GOT3 (cell line): ENCODE measurements around the gene MCF2L2.

Experiments used
- DNase-seq: peaks from one replicate; lab custom pipeline; 2025; ENCODE audit warnings: mixed read lengths; lab: John Stamatoyannopoulos, UW

MCF2L2 gene

GRCh38 chr3:183324083-183324482 lies 104.3 kb downstream of the MCF2L2 start:
- DNase-seq, result no peak

- no peak for DNase-seq
Measured at GRCh38 chr3:183319371-183319770, 109.0 kb downstream of the MCF2L2 start.

- no peak for DNase-seq
Measured at GRCh38 chr3:183318877-183319276, 109.5 kb downstream of the MCF2L2 start.

DNA sequence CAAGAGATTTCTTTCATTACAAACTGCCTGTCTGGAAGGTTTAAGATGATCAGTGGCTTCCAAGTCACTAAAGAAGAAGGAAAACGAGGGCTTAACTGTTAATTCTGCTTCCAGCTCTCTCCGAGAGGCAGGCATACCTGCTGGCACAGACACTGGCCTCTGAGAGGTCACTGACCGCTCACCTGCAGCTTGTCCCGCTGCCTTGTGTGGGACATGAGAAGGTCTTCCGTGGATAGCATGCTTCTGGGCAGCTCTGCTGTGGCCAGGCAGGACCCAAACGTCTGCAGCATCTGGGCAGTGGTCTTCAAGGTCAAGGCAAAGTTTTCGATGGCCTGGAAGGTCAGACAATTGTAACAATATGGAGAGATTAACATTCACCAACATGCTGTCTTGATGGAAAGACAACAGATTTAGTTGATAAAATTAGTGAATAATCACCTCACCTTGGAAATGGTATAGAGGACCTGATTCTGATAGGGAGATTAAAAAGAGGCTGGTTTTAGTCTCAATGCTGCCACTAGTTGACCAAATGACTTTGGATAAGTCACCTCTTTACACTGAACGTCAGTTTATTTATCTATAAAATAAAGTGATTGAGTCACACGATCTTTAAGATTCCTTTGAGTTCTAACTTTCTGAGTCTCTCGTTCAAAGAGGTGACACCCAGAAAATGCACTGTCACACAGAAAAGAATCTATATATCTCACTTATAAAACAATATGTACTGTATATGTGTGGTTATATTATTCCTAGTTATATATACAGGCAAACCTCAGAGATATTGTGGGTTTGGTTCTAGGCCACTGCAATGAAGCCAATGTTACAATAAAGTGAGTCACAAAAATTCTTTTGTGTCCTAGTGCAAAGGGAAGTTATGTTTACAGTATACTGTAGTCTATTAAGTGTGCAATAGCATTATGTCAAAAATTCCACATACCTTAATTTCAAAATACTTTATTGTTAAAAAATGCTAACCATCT lies 110.2 kb downstream of the MCF2L2 start:
- DNase-seq, result no peak

DNA sequence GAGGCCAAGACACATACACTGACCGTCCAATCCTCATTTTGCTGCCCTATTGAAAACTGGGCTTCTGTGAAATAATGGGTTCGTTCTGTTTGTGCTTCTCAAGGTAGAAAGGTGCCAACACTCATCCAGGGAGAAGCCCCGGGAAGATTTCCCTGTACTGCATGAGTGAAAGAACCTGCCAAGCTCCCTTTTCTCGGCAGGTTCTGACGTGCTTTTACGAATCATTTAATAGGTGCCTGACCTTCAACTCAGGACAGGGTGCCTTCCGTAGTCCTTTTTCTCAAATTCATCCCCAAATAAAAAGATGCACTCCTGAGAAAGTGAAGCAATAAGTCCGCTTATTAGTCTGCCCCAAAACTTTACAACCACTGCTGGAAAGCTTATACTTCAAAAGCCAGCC lies 111.1 kb downstream of the MCF2L2 start:
- no peak for DNase-seq

GRCh38 chr3:183315739-183316138 lies 112.7 kb downstream of the MCF2L2 start:
- DNase-seq, result no peak

GRCh38 chr3:183313764-183314163 lies 114.7 kb downstream of the MCF2L2 start:
- no peak for DNase-seq

GRCh38 chr3:183313351-183313750 lies 115.1 kb downstream of the MCF2L2 start:
- no peak for DNase-seq

DNA sequence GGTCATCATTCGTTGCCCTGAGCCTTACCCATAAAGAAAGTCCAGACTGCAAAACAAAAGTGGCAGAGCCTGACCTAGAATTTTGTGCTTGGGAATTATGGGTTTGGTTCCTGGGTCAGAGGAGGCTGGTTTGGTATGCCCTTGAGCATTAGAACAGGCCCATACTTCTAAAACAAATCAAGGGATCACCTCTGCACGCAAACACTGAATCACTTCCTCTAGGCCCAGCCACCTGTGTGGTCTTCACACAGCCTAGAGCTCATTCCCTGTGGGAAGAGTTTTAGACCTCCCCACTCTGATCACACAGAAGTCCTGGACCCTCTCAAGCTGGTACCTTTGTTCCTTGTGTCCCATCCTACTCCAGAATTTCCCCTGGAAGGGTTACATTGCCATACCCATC lies 116.0 kb downstream of the MCF2L2 start:
- DNase-seq, result no peak

DNA sequence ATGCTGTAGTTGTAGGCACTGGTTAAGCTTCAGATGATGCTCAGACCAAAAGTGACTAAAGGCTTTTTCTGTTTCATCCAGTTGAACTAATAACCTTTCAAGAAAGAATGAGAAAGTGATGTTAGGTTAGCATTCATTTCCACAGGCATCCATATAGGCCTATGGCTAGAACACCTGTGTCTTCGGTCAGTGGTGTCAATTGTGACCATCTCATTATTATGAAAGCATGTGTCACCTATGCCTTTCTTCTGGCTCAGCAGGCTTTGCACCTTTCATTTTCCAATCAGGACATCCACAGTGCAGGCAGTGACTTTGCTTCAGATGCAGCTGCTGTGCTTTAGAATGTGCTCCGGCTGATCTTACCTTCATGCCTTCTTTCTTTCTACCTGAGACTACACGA lies 117.5 kb downstream of the MCF2L2 start:
- no peak for DNase-seq

GRCh38 chr3:183309276-183309675 lies 119.1 kb downstream of the MCF2L2 start:
- no peak for DNase-seq

DNA sequence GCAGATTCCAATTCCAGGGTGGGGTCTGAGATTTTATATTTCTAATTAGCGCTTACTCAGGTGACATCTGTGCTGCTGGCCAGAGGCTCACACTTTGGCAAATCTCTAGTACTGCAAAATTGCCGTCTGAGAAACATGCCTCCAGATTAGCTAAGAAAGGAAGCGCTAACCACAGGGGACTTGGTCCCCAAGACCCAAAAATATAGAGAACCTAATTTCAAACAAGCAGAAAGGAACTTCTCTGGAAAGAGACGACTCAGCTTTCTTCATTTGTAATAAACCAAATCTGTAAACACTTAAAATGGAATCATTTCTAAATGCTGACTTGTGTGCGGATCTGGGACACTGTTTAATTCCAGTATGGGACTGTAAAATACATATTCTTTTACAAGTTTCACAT lies 119.7 kb downstream of the MCF2L2 start:
- no peak for DNase-seq

DNA sequence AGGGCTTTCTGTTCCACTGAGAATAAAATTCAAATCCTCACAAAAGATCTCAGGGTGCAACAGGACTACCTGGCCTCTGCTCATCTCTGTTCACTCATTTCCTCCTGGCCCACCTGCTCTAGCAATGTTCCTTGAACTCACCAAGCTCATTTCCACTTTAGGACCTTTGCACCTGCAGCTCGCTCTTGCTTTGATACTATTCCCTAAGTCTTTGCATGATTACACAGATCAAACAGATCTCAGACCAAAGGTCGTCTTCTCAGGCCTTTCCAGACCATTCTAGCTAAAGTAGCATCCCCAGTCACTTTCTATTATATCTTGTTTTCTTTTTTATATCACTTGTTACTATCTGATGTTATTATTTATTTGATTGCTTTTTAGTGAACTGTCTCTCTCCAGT lies 120.7 kb downstream of the MCF2L2 start:
- DNase-seq, result no peak

DNA sequence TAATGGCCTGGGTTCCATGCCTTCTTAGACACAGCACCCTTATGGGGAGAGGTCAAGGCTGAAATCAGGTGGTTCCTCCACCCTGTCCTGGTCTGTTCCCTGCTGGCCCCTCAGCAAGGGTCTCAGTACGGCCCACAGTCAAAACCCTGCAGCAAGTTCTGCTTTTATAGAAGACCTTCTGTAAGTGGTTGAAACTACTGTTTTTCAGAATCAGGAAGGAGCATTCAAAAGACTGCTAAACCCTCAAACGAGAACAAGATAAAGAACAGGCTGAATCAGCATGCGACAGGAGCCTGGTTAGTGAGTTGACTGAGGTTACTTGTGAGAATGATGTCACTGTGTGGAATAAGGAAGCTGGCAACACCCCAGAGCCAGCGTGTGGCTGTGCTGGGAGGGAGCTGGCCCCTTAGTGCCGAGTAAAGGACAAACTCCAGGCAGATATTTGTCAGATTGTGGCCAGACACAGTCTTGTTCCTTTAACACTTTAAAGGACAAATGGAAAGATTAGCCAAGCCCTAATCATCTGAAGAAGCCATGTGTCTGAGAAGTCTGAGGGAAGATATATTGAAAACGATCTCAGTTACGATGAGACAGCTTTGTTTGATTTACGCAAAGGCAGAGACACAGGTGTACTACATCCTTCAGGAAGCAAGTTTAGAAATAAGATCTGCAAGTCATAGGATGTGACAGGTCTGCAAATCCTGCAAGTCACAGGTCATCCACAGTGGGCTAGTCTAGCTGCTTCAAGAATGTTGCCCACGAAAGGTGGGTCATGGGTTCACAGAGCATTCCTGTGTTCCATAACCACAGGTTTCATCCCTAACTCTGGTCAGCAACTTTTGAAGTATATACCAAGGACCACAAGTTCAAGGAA lies 121.4 kb downstream of the MCF2L2 start:
- no peak for DNase-seq

DNA sequence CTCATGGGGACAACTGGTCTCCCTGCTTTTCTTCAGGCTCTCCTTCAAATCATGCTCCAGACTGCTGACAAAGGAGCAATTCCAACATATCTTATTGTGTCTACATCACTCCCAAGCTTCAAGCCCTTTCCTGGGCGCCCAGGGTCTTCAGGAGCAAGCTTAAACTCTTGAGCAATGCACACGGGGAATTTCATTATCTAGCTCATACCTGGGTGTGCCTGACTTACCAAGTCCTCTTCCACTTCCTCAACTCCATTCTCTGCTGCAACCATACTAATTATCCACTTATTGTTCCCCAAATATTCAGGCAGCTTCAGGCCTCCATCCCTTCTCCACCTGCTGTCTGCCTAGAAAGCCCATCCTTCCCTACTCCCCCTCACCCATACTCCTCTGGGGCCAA lies 124.7 kb downstream of the MCF2L2 start:
- no peak for DNase-seq

DNA sequence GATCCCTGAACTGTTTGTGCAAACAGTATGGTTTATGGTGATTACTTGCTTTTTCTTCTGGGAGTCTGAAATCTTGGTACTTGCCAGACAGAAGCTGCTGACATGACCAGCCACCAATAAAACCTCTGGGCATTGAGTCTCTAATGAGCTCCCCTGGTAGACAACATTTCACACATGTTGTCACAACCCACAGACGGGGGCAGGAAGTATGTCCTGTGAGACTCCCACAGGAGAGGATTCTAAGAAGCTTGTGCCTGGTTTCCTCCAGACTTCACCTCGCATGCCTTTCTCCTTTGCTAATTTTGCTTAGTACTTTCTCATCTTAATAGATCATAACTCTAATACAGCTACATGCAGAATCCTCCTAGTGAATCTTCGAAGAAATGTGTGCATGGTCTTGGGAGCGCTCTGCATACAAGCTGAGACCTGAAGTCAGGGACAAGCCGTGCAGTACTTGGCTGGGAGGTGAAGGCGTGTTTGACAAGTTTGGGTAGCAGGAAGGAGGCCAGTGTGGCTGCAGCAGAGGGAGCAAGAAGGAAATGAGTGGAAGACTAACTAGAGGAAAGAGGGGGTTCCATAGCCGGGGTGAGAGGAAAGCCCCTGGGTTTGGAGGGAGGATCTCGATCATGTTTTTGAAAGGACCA lies 126.4 kb downstream of the MCF2L2 start:
- no peak for DNase-seq

DNA sequence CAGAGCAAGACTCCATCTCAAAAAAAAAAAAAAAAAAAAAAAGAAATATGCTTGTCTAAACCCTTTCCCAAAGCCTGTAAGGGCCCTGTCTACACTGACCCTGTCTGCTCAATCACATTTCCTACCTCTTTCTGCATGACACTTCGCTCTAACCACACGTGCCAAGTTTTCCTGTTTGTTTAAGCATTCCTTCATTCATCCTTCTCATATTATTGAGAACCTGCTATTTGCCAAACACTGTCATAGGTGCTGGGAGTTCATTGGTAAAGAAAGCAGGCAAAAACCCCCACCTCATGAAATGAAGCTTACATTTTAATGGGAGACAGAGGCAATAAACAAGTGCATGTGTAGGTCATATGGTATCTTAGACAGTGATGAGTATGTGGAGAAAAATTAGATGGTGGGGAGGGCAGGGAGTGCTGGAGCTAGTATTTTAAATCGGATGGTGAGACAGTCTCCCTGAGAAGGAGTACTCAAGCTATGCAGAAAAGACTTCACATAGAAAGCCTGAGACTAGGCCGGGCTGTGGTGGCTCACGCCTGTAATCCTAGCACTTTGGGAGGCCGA lies 127.3 kb downstream of the MCF2L2 start:
- no peak for DNase-seq

DNA sequence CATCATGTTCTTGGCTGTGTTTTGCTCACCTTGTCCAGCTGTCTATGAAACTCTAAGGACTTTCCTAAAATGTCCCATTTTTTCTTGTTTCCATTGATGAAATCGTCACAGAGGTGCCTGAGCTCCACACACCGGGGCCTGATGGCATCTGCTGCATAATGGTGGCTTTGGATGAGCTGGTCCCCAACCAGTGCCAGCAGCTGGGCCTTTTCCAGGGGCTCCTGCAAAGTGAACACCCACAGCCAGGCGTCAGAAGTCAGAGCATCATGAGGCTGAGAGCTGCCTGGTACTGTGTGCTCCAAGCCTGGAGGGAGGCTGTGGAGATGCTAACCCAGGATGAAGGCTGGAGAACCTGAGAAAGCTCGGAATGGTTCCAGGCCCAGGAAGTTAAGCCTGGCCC lies 128.4 kb downstream of the MCF2L2 start:
- no peak for DNase-seq

GRCh38 chr3:183298701-183299153 lies 129.7 kb downstream of the MCF2L2 start:
- DNase-seq, result peak; percentile 53

DNA sequence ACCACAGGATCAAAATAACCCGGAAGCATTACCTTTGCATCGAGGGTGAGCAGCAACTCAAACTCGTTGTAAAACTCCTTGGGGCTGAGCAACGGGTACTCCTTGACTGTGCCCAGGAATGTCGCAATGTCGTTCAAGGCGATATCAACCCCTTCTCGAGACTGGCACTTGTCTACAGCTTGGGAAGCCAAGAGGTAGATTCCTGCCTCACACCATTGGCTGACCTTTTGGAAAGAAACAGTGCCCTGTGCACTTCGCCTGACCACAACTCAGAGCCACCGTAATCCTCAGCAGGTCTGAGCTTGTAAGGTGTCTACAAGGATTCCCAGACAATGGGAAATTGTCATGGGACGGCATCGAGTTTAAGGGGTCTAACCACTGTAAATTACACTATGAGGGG lies 131.5 kb downstream of the MCF2L2 start:
- no peak for DNase-seq

DNA sequence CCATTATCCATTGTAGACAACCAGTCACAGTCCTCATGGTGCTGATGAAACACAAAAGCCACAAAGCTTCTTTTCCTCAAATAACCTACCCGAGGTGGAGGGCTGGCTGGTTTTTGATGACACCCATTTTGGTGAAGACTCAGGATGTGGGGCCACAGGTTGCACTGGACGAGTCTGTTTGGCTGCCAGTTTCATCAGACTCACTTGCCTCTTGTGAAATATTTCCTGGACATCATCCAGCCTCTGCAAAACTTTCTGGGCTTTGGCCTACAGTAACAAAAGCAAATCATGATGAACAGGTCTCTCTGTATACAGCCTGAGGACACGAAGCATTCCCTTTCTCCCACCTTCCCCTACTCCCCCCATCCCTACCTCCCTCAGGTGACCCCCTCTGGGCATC lies 133.2 kb downstream of the MCF2L2 start:
- DNase-seq, result no peak

- no peak for DNase-seq
Measured at GRCh38 chr3:183293966-183294365, 134.5 kb downstream of the MCF2L2 start.
